Right hindlimb (tissue), 1 donor: Measurements from ENCODE around the gene CTXND1.
"Not testable (repeated sequence)": the region's sequence is repeated elsewhere in the genome, so short reads cannot be mapped to it uniquely, and the experiment has no call there.

Source experiments
- DNase-seq: peaks from one replicate; pipeline ENCODE4 v3.0.0-alpha.2; 2018

Gene CTXND1

DNA sequence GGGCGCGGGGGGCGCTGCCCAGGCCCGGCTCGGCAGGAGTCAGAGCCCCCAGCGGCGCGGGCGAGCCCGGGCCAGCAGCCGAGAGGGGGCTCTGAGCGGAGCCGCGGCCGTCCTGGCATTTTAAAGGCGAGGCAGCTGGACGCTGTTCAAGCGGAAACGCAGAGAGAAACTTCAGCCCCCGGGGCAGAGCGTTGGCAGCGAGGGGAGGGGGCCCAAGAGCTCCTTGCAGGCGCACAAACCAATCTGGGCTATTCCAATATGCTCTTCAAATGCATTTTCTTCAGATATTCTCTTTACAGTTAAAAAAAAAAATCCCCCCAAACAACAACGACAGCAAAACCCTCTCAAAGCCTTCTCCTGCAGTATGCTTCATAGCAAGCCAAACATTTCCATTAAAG, at the start of gene CTXND1:
Gene CTXND1 (minus strand): TSS at position 93 of the 398 bp plus-strand sequence. CDS start 50,264 bp downstream, outside the sequence.
- DNase-seq: peak; percentile 22

DNA sequence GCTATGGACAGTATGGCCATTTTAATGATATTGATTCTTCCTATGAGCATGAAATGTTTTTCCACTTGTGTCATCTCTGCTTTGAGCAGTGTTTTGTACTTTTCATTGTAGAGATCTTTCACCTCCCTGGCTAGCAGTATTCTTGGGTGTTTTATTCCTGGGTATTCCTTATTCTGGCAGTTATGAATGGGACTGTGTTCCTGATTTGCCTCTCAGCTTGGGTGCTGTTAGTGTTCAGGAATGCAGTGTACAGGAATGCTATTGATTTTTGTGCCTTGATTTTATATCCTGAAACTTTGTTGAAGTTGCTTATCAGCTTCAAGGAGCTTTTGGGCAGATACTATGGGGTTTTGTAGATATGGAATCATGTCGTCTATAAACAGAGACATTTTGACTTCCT, 49.5 kb upstream of the CTXND1 start:
- no peak for DNase-seq

DNA sequence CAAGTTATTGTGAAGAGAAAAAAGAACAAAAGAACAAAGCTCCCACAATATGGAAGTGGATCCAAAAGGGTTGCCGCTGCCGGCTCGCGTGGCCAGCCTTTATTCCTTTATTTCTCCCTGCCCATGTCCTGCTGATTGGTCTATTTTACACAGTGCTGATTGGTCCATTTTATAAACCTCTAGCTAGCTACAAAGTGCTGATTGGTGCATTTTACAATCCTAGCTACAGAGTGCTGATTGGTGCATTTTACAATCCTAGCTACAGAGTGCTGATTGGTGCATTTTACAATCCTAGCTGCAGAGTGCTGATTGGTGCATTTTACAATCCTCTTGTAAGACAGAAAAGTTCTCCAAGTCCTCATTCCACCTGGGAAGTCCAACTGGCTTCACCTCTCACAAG, 43.8 kb upstream of the CTXND1 start:
- not testable (repeated sequence) for DNase-seq

DNA sequence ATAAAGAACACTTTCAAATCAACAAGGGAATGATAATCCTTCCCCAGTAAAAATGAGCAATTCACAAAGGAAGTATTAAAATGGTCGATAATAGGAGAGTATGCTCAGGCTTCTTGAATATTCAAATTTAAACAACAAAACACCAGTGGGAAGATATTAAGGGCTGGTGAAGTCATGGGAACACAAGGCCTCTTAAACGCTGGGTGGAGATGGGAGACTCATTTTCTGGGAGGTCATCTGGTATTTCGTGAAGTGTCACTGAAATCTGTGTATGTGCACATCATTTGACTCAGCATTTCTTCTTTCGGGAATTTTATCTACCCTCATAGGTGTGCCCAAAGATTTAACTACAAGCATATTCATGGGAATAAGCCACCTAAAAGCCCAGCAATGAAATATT, 40.1 kb upstream of the CTXND1 start:
- no peak for DNase-seq

DNA sequence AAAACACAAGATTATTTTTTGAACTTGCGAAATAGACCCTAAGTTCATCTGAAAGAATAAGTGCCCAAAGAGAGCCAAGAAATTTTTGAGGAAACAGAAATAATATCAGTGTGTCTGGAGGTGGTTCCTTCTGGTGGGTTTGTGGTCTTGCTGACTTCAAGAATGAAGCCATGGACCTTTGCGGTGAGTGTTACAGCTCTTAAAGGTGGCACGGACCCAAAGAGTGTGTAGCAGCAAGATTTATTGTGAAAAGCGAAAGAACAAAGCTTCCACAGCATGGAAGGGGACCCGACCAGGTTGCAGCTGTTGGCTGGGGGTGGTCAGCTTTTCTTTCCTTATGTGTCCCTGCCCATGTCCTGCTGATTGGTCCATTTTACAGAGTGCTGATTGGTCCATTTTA, 38.9 kb upstream of the CTXND1 start:
- DNase-seq: not testable (repeated sequence)

DNA sequence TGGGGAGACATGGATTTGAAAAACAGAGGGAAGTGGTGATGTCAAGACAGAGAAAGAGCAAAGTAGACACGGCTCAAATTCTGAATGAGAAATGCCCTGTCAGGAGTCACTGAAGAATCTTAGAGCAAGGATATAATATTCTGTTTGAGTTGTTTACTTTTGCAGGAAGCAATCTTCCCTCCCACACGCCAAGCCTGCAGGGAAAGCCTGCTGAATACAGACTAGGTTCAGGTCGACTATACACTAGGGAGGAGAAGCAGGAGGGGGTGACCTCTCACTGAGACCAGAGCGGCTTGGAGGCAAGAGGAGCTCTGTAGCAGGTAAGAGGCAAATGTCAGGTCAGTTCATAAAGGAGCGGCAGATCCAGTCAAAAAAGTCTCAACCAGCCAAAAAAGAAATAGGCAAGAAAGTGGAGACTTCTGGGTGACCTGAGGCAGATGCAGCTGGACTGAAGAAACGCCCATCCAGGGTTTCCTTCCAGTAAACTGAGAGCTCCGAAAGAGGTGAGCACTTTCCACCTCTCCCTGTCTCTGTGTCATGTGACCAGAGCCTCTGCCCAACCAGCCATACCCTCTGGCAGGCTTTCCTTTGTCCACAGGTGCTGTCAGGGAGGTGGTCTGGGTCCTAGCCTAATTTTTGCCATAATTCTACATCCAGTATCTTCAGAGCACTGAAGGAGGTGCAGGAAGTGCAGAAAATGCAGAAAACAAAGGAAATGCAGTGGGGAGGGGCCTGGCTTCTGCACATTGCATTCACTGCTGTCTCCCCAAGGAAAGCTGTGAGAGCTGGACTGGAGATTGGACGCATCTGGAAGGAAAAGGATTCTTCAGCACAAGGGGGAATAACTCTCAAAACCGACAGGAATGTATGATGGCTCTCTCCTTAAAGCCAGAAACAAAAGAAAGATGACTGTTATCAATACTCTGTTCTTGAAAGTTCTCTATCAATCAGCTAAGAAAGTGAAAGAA, 37.8 kb upstream of the CTXND1 start:
- peak; percentile 29 for DNase-seq

DNA sequence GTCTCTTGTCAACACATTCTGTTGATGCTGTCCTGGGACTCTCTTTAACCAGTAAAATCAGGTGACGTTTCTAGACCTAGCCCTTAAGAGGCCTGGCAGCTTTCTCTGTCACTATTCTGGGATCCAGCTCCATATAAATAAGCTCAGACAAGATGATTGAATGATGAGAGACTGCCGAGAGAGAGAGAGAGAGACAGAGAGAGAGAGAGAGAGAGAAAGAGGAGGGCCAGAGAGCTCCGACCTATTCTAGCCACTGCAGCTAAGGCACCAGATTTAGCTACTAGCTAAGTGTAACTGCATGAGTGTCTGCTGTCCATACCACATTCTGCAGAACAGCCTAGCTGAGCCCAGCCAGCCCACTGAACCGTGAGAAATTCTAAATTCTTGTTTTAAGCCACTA, 36.1 kb upstream of the CTXND1 start:
- DNase-seq: no peak

DNA sequence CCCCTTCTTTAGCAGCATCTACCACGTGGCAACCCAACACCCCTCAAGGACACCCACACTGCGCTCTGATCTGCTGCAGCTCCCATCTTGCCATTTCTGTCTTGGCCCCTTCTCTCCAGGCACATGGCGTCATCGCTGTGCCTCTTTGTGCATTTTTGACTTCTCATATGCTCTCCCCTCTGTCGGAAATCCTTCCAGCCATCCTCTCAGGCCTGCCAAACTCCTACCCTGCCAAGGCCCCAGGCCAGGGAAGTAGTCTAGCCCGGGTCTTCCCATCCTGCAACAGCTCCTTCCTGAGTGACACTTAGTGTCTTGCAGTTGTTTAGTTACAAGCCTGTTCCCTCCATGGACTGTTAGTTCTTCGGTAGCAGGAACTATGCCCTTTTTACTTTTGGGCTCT, 34.0 kb upstream of the CTXND1 start:
- DNase-seq: no peak

DNA sequence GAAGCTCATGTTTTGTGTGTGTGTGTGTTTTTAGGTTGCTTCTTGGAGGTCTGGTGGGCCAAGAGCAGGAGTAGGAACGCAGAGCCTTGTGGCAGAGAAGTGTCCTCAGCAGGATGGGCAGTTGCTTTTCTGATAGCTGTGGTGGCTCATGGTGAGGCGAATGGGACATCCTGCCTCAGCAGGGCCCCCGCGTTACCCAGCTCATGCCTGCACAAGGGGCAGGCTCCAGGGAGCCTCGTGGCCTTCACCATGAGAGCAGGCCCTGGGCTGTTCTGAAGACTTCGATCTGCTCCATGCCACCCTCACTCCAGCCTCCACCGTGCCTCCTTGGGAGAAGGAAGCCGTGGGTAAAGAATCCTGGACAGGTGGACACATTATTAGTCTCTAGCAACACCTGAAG, 33.4 kb upstream of the CTXND1 start:
- no peak for DNase-seq

DNA sequence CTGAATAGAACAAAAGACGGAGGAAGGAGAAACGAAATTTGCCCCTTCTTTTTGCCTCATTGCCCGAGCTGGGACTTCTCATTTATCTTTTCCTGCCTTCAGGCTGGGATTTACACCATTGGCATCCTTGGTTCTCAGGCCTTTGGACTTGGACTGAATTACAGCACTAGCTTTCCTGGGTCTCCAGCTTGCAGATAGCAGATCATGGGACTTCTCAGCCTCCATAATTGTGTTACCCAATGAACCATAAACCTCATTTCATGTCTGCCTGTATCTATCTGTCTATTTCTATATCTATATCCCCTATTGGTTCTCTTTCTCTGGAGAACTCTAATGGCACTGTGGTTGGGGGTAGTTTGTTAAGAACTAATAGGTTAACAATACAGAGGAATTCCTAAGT, 31.5 kb upstream of the CTXND1 start:
- DNase-seq: no peak

DNA sequence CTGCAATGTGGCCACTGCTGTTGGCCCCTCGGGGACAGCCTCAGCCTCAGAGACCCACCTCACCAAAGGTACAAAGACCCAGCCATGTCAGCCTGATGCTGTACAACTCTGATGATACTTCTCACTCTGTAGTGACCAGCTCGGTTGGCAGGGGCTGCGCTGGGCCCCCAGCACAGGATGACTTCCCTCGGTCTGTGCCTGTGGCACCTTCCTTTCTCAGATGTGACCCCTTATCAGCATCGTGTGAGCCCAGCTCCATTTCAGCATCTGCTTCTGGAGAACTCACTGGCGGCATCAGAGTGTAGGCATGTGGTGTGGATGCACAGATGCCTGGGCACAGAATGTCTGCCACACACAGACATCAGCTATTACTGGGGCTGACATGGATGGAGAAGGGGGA, 25.1 kb upstream of the CTXND1 start:
- DNase-seq: no peak

DNA sequence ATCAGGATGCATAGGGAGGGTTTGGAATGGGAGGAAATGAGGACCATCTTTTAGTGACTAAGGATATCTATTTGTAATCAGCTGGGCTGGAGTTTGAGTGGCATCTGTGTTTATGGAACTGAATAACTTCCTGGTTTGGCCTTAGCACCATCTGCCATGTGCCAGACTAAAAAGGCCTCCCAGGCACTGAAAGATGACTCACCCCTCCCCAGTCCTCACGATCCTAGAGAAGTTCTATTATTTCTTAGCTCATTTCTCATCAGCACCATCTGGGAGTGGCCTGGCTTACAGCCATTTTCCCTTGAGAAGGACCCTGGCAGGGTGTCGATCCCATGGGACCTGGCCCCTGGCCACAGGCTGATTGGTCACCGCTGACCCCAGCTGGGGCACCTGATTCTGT, 23.9 kb upstream of the CTXND1 start:
- no peak for DNase-seq

DNA sequence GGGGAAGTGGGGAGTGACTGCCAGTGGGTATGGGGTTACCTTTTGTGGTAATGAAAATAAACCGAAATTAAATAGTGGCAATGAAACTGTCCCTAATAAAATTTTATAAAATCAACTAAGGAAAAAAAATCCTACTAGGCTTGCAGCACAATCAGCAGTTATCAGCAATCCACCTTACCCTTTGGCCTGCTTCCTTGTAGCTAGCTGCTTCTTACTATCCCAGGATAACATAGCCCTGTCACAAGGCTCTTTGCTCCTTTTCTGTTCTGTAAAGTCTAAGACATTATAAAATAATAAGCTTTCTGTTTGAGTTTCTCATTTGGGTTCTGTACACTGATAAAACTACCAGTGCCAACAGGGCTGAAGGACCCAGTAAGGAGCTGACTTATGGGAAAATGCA, 23.0 kb upstream of the CTXND1 start:
- no peak for DNase-seq

DNA sequence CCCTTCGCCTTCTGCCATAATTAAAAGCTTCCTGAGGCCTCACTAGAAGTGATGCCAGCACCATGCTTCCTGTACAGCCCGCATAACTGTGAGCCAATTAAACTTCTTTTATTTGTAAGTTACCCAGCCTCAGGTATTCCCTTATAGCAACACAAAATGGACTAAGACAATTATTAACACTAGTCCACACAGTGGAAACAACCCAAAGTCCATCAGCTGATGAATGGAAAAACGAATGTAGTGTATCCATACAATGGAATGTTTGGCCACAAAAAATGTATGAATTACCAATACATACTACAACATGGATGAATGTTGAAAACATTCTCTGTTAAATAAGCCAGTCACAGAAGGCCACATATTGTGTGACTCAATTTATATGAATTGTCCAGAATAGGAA, 22.5 kb upstream of the CTXND1 start:
- no peak for DNase-seq

DNA sequence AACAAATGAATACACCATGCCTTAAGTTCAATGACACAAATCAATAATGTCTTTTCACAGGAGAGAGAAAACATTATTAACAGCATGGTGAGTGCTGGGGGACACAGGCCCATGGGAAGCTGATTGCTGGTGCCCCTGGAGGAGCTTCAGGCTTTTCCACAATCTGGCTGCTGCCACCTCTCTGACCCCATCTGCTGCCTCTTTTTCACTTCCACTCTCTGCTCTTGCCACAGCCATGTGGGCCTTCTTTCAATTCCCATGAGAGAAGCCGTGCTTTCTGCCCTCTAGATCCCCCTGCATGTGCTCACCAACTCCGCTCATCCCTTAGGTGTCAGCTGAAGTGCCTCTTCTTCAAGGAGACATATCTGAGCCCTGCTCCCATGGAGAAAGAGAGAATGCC, 21.0 kb upstream of the CTXND1 start:
- no peak for DNase-seq

DNA sequence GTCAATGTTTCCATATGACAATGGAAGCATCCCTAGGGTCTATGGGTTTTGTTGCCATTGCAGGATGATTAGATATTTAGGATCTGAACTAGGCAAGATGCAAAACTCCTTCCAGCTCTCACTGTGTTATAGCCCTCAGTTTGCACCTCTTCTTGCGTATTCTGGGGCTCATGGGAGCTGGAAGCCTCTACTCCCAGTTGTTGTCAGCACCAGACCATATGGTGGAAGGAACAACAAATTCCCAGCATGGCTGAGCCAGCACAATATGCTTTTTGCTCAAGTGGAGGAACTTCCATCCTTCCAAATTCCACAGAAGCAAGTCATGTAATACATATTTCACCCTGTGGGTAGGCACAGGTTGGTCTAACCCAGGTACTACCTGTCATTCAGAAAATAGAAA, 18.5 kb upstream of the CTXND1 start:
- DNase-seq: no peak

DNA sequence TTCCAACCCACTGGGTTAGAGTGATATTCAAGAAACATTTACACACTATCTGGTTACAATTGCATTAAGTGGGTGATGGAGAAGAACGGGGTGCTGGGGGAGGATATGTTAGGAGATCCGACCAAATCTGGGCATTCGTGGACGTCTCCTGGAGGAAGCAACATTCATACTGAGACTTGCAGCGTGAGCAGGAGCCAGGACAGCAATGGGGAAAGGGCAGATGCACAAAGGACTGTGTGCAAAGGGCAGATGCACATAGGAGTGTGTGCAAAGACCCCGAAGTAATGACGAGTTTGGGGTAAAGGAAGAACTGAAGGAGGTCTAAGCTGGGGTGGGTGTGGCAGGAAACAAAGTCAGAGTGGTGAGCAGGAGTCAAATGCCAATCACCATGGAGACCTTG, 16.1 kb upstream of the CTXND1 start:
- DNase-seq: no peak

DNA sequence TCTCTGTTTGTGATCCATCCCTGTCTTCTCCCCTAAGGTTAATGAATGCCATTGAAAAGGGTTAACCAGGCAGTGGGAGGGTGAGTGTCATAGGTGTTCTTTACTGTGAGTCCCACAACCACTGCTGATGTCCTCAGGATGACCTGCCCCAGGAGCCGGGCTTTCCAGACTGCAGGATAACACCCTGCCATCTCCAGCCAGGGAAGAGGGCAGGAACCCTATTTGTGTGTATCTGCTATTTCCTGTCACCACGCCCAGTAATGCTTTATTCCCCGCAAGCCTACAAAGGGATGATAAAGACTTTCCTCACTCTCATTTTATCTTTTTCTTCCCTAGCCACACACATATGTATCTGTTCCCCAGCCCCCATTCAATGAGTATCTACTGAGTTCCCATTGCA, 15.6 kb upstream of the CTXND1 start:
- no peak for DNase-seq

DNA sequence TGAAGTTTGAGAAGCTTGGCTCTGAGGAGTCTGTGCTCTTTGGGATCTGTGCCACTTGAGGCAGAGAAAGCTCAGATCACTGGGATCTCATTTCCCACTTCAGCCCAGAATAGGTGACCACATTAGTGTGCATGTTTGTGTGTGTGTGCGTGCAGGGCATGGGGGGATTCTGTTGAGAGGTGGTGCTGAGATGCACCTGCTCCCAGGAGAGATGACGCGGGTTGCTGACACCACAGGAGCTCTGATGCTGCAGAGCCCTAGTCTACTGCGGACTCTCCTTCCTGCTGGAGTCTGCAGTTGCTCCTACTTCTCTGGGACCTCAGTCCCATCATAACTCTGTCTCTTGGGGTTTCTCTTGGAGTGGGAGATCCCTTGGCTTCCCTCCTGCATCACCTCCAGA, 14.7 kb upstream of the CTXND1 start:
- no peak for DNase-seq

DNA sequence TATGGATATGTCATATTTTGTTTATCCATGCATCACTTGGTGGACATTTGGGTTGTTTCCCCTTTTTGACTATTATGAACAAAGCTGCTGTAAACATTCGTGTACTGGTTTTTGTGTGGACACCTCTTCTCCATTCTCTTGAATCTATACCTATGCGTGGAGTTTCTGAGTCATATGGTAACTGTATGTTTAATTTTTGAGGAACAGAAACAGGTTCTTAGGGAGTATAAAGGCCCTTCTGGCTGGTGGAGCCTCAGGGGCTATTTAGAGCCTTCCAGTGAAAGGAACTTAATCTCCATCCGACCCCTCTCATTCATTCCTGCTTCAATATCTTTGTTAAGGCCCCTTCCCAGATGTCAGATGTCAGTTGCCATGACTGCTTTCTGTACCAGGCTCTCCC, 14.1 kb upstream of the CTXND1 start:
- no peak for DNase-seq

DNA sequence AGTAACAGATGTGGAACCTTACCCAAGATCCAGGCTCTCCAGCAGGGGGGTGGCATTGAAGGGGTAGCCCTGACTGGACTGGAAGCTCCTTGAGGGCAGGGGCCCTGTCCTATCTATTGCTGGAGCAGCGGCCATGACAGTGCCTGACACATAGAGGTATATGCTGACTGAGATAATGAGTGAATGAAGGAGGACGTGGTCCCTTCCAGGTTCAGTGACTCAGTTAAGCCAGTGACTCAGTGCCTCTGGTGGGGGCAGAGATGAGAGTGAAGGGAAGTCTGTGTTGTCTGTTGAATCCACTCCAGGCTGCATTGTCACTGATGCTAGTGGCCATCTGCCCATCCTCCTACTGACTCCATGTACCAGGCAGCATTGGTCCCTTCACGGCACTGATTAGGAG, 13.0 kb upstream of the CTXND1 start:
- DNase-seq: no peak

DNA sequence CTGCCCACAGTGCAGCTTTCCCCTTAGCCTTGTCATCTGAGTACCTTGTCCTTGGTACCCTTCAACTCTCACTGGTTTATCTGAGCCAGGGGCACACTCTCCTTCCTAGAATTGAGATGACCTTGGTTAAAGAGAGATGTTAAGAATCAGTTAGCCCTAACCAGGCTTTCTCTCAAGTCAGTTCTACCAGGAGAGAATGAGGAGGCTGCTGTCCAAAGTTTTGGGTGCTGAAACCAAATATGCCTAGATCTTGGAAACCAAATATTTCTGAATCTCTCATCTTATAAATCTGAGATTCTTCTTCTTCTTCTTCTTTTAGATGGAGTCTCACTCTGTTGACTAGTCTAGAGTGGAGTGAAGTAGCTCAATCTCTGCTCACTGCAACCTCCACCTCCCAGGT, 12.0 kb upstream of the CTXND1 start:
- no peak for DNase-seq

DNA sequence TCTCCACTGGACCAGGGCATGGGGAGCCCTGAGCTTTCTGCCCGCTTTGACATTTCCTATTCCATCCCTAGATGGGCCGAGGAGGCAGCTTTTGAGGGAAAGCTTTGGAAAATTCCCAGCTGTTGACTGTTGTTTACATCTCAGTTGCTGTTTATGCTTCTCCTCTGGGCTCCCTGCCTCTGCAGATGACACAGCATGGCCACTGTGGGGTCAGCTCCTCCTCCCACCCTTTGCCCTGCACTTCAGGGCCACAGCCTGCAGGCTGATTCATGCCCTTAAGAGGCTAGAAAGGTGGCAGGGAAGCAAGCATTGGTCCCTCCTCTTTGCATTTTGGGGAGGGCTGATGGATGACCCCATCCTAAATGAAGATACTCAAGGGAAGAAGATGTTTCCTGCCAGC, 8.5 kb upstream of the CTXND1 start:
- no peak for DNase-seq

DNA sequence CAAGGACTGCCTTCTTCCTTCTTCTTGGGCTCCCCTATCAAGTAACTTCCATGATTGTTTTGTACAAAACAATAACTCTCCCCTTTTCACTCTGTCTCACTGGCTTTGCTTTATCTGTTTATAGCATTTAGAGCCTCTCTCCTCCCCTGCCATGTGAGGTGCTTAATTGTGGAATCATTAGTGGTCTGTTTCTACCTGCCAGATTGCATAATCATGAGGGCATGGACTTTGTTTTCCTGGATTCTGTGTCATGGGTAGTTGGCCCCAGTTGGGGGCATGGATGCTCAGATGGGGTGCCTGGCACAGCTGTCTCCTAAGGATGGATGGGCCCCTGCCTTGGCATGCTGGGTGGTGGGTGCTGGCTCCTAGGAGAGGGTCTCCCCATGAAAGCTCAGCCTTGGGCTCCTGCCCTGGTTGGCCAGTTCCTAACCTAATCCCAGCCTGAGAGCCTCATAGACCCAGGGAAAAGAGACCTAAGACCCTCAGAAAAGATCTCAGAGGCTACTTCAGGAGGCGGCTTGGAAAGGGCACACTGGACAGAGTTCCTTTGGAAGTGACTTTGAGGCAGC, 8.0 kb upstream of the CTXND1 start:
- no peak for DNase-seq
